Esophagus (tissue), 2 donors: ENCODE results near the gene LGALS16. TPM values are rescaled to one million over a fixed set of nuclear protein-coding genes. Genes with fewer than 3 reads are reported as not detected.
"Not testable (repeated sequence)": the region's sequence is repeated elsewhere in the genome, so short reads cannot be mapped to it uniquely, and the experiment has no call there.

Experiments
- H3K27ac ChIP-seq, 2 donors: one replicate each; pipeline ENCODE4 v1.5.1; 2013; ENCODE audit warnings: low read depth in 2 of 2, mild to moderate bottlenecking in 2 of 2, inconsistent platforms in 1 of 2, low read length in 1 of 2, moderate library complexity in 1 of 2
- H3K27me3 ChIP-seq, 2 donors: one replicate each; pipeline ENCODE4 v1.6.1; 2013; ENCODE audit warnings: low read length in 2 of 2, control low read depth in 1 of 2, mild to moderate bottlenecking in 1 of 2; ENCODE audit not compliant: insufficient read depth in 2 of 2, control insufficient read depth in 1 of 2
- H3K36me3 ChIP-seq, 2 donors: one replicate each; pipeline ENCODE4 v1.6.1; 2013; ENCODE audit warnings: low read length in 1 of 2; ENCODE audit not compliant: control insufficient read depth in 2 of 2, insufficient read depth in 2 of 2
- H3K4me1 ChIP-seq, 2 donors: one replicate each; pipeline ENCODE4 v1.6.1; 2013; ENCODE audit warnings: low read length in 1 of 2; ENCODE audit not compliant: control insufficient read depth in 2 of 2, insufficient read depth in 2 of 2
- H3K4me3 ChIP-seq, 2 donors: one replicate each; pipeline ENCODE4 v1.5.1; 2013; ENCODE audit warnings: low read length in 2 of 2, mild to moderate bottlenecking in 2 of 2, low read depth in 1 of 2, moderate library complexity in 1 of 2
- H3K9me3 ChIP-seq, 2 donors: one replicate each; pipeline ENCODE4 v1.6.1; 2013; ENCODE audit warnings: mild to moderate bottlenecking in 2 of 2, low read depth in 1 of 2, low read length in 1 of 2, moderate library complexity in 1 of 2; ENCODE audit not compliant: control insufficient read depth in 2 of 2, insufficient read depth in 1 of 2
- WGBS, 2 donors: extraction: QIAGEN DNeasy Blood & Tissue Kit; methylation state at CpG; one replicate each; pipeline ENCODE4 v1.1.7; 2013; 5-methylcytosine and 5-hydroxymethylcytosine counted together
- polyA plus RNA-seq, 2 donors: library from polyadenylated mRNA; stranded (reverse); fragments of 200-250 nt; gene quantifications; one replicate each; pipeline ENCODE4 v1.2.3, GENCODE V29; 2013
- donor health status: healthy with polysubstance abuse.
- donor health status: Bipolar disorder and iron deficiency.

The LGALS16 gene
- polyA plus RNA-seq, 2 donors, result not detected

DNA sequence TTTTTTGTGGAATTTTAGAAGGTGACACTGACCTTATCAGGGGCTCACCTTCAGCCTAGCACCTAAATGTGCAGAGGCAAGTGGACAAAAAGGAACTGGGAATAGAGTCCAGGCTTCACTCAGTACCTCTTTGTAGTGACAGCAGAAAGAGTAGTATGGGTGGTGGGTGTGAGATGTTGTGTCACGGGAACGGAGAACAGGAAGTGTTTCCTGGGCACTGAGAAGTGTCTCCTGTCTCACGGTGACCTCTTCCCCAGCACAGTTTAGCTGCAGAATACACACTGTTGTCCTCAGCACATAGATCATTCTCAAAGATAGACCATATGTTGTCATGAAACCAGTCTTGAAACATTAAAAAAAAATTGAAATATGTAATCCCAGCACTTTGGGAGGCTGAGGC lies 31.0 kb downstream of the LGALS16 start:
- Histone ChIP-seq H3K27ac (no peak overlapping the region), H3K9me3 (no peaks in the 10 kb centered on the region), H3K27me3 (no peaks in the 10 kb centered on the region), H3K36me3 (no peaks in the 10 kb centered on the region), H3K4me3 (no peak overlapping the region), H3K4me1 (no peaks in the 10 kb centered on the region)
- WGBS, 2 donors, result 76 to 77% methylated on average over 3 of the region's 3 CpGs

DNA sequence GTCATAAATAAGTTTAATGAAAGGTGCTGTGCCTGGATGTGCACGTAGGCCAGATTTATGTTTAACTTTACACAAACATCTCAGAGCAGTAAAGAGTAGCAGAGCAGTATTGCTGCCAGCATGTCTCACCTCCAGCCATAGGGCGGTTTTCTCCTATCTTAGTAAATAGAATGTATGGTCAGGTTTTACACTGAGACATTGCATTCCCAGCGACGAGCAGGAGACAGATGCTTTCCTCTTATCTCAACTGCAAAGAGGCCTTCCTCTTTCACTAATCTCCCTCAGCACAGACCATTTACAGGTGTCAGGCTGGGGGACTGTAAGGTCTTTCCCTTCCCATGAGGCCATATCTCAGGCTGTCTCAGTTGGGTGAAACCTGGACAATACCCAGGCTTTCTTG lies 32.9 kb downstream of the LGALS16 start:
- H3K27me3 ChIP-seq, H3K4me3 ChIP-seq, H3K36me3 ChIP-seq, H3K4me1 ChIP-seq, H3K9me3 ChIP-seq, H3K27ac ChIP-seq: not testable (repeated sequence)
- WGBS, 2 donors, result 74 to 76% methylated on average over 4 of the region's 4 CpGs

DNA sequence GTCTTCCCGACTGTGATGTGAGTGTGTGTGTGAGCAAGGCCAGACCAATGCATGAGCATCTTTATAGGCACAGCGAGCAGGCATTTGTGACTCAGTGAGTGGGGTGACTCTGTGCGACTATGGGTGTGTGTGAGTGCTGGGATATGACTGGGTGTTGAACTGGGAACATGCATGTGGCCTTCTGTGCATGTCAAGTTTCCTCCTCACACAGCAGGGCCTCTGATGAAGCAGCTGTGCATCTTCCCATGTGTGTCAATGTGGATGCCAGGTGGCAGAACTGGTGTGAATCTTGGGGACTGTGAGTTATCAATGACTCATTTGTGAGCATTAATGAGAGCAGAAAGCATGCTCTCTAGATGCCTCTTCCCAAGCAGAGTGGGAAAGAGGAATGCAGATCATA lies 36.5 kb downstream of the LGALS16 start:
- Histone ChIP-seq H3K4me3 (no peak overlapping the region), H3K9me3 (no peaks in the 10 kb centered on the region), H3K27ac (no peak overlapping the region), H3K27me3 (no peaks in the 10 kb centered on the region), H3K4me1 (no peaks in the 10 kb centered on the region), H3K36me3 (no peaks in the 10 kb centered on the region)
- WGBS, 2 donors, result 71 to 74% methylated on average over 3 of the region's 3 CpGs

DNA sequence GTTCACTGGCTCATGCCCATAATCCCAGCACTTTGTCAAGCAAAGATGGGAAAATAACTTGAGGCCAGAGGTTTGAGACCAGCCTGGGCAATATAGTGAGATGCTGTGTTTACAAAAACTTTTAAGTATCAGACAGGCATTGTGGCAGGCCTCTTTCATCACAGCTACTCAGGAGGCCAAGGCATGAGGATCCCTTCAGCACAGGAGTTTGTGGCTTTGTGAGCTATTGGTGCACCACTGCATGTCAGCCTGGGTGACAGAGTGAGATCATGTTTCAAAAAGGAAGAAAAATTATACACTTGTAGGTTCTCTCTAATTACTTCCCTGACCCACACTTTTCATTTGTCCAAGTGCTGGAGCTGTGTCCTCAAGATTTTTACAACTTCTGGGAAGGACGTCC lies 37.1 kb downstream of the LGALS16 start:
- Histone ChIP-seq H3K27me3 (no peaks in the 10 kb centered on the region), H3K4me3 (no peak overlapping the region), H3K27ac (no peak overlapping the region), H3K4me1 (no peaks in the 10 kb centered on the region), H3K36me3 (no peaks in the 10 kb centered on the region), H3K9me3 (no peaks in the 10 kb centered on the region)
- whole genome bisulfite sequencing, 2 donors, result 66 to 68% methylated on average over 1 of the region's 1 CpG

DNA sequence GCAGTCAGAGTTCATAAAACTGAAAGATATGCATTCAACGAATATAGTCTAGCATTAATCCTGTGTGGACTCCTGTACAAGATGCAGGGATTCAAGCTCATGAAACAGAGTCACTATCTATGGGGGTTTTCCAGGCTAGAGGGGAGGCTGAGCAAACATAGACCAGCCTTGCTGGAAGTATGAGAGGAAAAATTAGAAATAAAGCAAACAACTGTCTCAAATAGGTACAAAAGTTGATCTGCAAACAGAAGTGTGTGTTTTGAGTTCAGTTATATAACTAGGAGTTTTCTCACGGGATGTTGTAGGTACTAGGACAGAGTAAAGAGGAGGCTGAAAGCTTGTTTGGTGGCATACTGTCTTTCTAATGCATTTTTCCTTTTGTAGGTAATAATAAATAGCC lies 40.0 kb downstream of the LGALS16 start:
- no peak overlapping the region for H3K27ac ChIP-seq
- 62 to 67% methylated on average over 2 of the region's 2 CpGs for whole genome bisulfite sequencing, 2 donors
- H3K36me3 ChIP-seq, result no peaks in the 10 kb centered on the region
- H3K4me1 ChIP-seq, result no peaks in the 10 kb centered on the region
- H3K4me3 ChIP-seq, result no peak overlapping the region
- H3K9me3 ChIP-seq, result no peaks in the 10 kb centered on the region
- H3K27me3 ChIP-seq, result no peaks in the 10 kb centered on the region

DNA sequence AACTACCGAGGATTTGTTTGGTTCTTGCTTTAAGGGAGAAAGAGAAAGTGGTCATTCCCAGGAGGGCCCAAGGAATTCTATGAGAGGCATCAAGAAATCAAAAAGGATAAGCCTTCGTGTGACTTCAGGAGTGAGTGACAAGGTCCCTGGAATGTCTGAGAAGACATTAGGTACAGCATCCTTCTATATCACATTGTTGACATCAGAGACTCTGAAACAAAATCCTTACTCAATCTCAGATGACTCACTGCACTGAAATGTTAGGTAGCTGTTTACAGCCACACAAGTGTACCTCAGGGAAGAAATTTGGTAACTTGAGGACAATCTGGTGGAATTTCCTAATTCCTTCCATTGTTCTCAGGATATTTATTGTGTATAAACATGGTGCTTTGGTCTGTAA lies 40.7 kb downstream of the LGALS16 start:
- Histone ChIP-seq H3K4me1 (no peaks in the 10 kb centered on the region), H3K4me3 (no peak overlapping the region), H3K36me3 (no peaks in the 10 kb centered on the region), H3K27me3 (no peaks in the 10 kb centered on the region), H3K27ac (no peak overlapping the region), H3K9me3 (no peaks in the 10 kb centered on the region)
- WGBS, 2 donors, result 63 to 65% methylated on average over 2 of the region's 2 CpGs

DNA sequence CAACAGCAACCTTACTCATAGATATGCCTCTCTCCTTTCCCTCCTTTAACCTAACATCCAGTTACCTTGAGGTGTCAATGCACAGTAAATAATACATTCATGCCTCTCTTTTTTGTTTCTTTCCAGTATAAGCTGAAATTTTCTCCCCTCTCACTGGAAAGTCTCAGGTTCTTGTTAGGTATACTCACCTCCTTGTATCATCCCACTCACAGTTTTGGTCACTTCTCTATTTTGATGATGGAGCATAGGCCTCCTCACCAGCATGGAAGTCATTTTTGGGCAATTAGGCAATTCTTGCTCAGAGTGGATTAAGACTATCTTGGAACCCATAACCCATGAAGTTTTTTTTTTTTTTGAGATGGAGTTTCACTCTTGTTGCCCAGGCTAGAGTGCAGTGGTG lies 42.8 kb downstream of the LGALS16 start:
- no peak overlapping the region for H3K27ac ChIP-seq
- no peaks in the 10 kb centered on the region for H3K9me3 ChIP-seq
- no peaks in the 10 kb centered on the region for H3K36me3 ChIP-seq
- no peak overlapping the region for H3K4me3 ChIP-seq
- H3K27me3 ChIP-seq, result no peaks in the 10 kb centered on the region
- no peaks in the 10 kb centered on the region for H3K4me1 ChIP-seq

DNA sequence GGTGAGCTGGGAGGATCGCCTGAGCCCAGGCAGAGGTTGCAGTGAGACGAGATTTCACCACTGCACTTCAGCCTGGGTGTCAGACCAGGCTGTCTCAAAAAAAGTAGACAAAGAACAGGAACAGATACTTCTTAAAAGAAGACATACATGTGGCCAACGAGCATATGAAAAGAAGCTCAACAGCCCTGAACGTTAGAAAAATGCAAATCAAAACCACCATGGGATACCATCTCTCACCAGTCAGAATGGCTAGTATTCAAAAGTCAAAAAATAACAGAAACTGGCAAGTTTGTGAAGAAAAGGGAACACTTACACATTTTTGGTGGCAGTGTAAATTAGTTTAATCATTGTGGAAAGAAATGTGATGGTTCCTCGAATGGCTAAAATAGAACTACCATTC lies 45.6 kb downstream of the LGALS16 start:
- H3K27me3 ChIP-seq, result no peaks in the 10 kb centered on the region

DNA sequence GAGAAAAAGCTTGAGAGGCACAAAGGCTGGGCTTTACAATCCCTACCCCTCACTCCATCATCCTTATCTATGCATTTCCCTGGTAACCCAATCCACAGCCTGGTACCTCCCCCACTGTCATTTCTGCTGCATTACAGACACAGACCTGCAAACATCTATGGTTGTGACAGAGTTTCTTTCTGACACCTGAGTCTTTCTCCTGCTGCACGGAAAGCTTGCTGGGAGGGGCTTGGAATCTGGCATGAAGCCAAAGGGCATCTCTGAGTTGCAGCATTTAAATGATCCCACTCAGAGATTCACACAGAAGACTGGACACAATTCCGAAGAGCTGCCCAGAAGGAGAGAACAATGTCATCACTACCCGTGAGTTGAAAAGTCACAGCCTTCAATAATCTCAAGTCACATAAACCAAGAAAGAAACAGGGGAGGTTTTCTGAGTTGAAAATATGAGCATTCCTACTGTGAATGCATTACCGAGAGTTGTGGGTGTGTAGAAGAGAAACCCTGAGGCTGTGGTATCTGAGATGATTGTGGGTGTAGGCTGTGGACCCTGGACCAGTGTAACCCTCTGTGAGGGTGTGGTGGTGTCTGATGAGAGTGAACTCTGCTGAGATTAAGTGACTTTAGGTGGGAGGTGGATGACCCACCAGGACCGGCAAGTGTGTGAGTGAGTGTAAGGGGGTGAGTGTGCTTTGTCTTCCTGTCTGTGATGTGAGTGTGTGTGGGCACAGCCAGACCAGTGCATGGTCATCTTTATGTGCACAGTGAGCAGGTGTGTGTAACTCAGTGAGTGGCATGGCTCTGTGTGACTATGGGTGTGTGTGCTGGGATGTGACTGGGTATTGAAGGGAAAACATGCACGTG lies 48.7 kb downstream of the LGALS16 start, which contains the start of gene LGALS14:
Gene LGALS14 (plus strand): TSS at position 301 of the 864 bp plus-strand sequence. CDS start 48 bp downstream, at position 349.
- no peaks in the 10 kb centered on the region for H3K27me3 ChIP-seq
- no peak within 1 kb of the TSS for H3K27ac ChIP-seq
- no peaks in the 10 kb centered on the region for H3K4me1 ChIP-seq
- H3K9me3 ChIP-seq, result no peaks in the 10 kb centered on the region
- WGBS, 2 donors, result 37 to 39% methylated on average over 6 of the region's 6 CpGs
- H3K4me3 ChIP-seq, result no peak within 1 kb of the TSS
- H3K36me3 ChIP-seq, result no peaks in the 10 kb centered on the region

More for the DNA sequence above, 45.6 kb downstream of the LGALS16 start:
- Histone ChIP-seq H3K4me1 (no peaks in the 10 kb centered on the region), H3K4me3 (no peak overlapping the region), H3K27ac (no peak overlapping the region), H3K9me3 (no peaks in the 10 kb centered on the region), H3K36me3 (no peaks in the 10 kb centered on the region)
- WGBS, 2 donors, result 67 to 74% methylated on average over 5 of the region's 5 CpGs

DNA sequence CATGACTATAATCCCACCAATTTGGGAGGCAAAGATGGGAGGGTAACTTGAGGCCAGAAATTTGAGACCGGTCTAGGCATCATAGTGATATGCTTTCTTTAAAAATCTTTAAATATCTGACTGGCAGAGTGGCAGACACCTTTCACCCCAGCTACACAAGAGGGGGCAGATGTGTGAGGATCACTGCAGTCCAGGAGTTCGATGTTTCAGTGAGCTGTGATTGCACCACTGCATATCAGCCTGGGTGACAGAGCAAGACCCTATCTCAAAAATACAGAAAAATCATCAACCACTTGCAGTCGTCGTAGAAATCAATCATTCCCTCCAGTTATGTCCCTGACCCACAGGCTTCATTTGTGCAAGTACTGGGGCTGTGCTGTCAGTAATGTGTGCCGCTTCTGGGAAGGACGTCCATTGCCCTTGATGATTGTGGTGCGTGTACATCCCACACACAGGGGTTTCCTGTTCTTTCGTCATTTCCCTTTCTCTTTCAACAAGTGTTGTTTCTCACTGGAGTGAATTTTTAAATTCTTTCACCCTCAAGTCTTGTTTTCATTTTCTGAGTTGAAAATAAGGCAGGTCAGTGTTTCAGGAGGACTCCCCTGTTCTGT lies 50.0 kb downstream of the LGALS16 start:
- WGBS, 2 donors, result 70 to 73% methylated on average over 8 of the region's 8 CpGs
- no peaks in the 10 kb centered on the region for H3K27me3 ChIP-seq
- no peak overlapping the region for H3K27ac ChIP-seq
- H3K4me1 ChIP-seq, result no peaks in the 10 kb centered on the region
- H3K36me3 ChIP-seq, result no peaks in the 10 kb centered on the region
- no peaks in the 10 kb centered on the region for H3K9me3 ChIP-seq
- no peak overlapping the region for H3K4me3 ChIP-seq
